Activated CD8-positive, alpha-beta memory T cell treated with anti-CD3 and anti-CD28 coated beads for 1 hour (primary cell): ENCODE measurements around the gene NFATC1.

Source experiments
- DNase-seq, 2 donors: peaks; one replicate each; pipeline ENCODE4 v3.0.0-alpha.2; 2020; ENCODE audit warnings: low read depth in 1 of 2; ENCODE audit errors: extremely low read depth in 1 of 2

Gene NFATC1

GRCh38 chr18:79436556-79437275 lies 41.0 kb downstream of the NFATC1 start:
- DNase-seq: no peak

- no peak for DNase-seq
Measured at GRCh38 chr18:79438089-79438897, 42.6 kb downstream of the NFATC1 start.

DNA sequence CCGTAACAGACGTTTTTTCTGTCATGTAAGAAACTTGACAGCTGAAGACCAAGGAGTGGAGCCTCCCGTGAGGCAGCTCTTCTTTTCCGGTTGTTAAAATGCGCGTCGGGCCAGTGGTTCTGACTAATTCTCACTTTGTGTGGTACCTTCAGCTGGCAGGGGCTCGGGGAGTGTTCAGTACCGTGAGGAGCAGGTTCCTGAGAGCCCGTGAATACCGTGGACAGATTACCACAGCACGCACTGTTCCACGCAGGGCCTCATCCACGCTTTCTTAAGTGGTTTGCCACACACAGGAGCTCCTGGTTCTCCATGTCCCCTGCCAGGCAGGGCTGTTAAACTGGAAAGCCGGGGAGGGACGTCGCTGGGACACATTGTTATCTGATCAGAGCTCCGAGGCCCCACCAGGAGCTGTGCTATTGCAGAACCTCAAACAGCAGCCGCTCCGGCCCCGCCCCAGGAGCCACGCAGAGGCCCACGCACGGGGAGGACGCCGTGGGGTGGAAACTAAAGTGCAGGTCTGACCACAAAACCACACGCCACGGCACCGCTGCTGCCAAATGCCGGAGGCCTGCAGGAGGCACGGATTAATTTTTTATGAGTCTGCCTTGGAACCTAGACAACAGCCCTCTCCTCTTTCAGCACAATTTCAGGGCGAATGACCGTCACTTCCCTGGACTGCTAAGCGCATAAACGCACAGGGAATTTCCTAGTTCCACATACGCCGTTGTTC lies 43.3 kb downstream of the NFATC1 start:
- peak; percentile 6 to 18 for DNase-seq

- no peak for DNase-seq
Measured at GRCh38 chr18:79439628-79440023, 43.9 kb downstream of the NFATC1 start.

DNA sequence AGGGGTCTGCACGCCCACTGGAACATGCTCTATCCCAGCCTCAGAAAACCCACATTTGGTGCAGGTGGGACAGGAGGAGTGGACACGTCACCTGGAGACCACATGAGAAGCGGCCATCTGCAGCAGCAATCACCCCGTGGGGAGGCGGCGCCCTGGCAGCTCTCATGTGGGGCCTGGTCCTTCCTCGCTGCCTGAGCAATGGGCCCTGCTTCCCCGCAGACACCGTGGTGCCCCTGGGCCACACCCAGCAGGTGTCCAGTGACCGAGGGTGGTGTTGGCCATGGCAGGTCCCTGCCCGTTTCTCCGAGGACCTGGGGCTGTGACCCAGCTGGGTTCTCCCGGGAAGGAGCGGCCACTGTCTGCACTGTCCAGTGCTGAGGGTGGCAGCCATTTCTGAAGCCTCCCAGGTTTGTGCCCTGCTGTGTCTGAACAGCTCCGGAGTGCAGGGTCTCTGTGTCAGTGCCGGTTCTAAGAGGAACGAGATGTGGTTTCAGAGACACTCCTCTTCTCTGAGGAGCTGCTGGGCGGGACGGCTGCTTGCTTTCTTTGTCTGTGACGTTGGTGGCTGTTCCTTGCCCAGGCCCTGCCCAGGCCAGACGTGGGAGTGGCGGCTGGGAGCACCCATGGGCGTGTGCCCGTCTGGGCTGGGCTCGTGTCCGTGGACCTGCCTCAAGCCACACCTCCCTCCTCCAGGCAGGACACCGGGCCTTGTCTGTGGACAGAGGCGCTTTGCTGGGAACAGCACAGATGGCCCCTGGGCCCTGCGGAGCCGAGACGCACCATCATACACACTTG lies 44.8 kb downstream of the NFATC1 start:
- DNase-seq: no peak

- no peak for DNase-seq
Measured at GRCh38 chr18:79441420-79441819, 45.7 kb downstream of the NFATC1 start.

GRCh38 chr18:79442508-79443221 lies 46.9 kb downstream of the NFATC1 start:
- DNase-seq: no peak

DNA sequence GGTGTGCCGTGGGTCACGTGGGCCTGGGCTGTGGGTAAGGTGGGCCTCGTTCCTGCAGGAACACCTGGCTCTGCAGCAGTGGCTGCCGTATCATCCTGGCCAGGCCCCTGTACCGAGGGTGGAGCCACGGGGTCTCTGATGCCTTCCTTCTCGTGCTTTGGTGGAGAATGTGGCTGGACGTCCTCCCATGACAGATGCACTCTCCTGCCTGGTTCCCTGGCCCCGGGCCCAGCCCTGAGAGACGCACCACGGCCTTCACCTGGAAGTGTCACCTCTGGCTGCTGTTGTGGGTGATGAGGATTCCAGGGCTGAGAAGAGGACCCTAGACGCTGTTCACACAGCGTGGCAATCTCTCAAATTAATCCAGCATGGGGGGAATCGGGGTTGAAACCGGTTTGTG lies 49.5 kb downstream of the NFATC1 start:
- no peak for DNase-seq

DNA sequence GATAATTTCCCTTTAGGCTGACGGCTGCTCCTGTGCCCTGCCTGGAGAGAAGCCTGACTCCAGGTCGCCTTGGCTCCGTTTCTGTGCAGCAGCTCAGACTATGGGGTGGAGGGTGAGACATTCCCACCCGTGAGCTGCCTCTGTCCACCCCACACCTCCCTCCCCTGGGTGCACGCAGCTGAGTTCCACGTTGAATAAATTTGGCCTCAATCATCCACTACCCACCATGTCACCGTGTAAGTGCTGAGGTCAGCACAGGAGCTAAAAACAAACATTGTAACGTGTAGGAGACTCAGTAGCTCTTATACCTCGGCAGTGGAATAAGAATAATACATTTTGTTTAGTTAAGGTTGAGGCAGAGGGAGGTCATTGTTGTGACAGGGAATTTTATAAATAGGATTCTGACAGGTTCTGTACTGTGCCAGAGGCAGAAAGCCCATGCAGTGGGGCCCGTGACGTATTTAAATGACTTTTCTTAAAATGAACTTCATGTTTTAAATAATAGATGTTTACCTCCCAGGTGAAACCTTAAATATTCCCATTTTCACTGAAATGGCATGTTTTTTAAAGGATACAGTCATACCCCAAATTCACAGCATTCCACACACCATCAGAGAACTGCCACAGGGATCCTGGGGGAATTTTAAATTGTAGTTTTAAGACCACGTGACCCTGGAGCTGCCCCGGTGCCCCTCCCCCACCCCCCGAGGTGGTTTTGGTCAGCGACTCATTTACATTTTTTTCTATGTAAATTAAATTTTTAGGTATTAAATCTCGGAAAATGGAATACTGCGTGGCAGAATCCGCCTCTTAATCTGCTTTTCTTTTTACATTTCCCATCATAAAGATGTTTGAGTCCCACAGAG lies 50.2 kb downstream of the NFATC1 start:
- no peak for DNase-seq

- no peak for DNase-seq
Measured at GRCh38 chr18:79446931-79447330, 51.2 kb downstream of the NFATC1 start.

GRCh38 chr18:79447703-79448367 lies 52.1 kb downstream of the NFATC1 start:
- DNase-seq: no peak

GRCh38 chr18:79448621-79449020 lies 52.9 kb downstream of the NFATC1 start:
- no peak for DNase-seq

GRCh38 chr18:79449551-79450288 lies 54.0 kb downstream of the NFATC1 start:
- no peak for DNase-seq

DNA sequence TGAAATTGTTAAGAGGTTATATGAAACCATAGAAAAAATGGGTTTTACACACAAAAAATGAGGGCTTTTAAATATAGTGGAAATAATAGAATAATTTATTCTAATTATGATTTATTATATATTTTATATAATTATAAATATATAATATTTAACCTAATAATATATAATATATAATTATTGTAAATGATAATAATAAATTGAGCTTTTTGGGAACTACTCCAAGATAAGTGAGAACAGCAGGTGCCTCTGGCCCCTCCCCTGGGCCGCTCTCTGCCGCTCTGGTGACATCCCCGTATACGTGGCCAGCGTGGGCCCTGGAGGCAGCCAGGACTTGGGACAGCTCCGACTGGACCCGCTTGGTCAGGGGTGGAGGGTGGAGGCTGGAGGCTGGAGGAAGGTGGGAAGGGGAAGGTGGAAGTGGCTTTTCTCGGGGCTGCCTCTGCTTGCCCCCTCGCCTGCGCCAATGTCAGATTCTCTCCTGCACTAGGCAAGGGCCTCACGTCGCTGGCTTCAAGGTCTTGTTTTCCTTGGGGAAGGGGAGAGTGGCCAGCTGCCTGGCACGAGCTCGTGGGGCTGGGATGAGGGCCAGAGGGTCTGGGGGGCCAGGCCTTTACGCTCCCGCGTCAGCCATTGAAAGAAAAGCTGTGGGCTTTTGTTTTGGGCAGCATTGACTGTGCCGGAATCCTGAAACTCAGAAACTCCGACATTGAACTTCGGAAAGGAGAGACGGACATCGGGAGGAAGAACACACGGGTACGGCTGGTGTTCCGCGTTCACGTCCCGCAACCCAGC lies 54.8 kb downstream of the NFATC1 start:
- DNase-seq: no peak

DNA sequence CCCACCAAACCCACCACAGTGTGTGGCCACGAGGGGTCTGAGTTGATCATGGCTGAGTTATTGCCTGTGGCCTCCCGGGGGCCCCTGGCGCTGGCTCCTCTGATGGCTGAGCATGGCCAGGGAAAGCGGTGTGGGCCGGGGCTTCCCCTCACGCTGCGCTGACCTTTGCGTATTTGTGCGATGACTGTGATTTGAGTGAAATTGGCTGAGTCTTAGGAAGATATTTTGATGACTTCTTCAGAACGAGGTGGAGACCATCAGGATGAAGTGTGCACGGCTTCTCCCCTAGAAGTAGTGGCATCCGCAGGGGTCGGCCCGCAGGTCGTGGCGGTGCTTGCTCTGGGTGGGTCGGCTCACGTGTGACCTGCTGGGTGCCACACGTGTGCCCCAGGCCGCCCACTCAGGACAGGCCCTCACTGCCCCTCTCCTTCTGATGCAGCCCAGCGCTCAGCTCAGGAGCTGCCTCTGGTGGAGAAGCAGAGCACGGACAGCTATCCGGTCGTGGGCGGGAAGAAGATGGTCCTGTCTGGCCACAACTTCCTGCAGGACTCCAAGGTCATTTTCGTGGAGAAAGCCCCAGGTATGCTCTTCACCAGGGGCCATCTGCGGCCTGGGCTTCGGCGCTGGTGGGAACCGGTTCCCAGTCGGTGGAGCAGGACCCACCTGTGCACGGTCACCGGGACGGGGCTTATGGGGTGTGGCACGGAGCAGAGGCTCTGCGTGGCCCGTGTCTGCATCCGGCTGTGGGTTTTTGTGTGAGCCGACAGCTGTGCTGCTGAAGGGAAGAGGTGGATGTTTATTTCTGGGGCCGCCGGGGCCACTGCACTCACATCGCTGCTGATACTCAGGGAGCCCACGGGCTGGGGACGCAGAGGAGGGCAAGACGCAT lies 55.8 kb downstream of the NFATC1 start:
- no peak for DNase-seq
